ENCODE results near the gene WBP2. TPM values are rescaled to one million over a fixed set of nuclear protein-coding genes. Genes with fewer than 3 reads are reported as not detected.

Gene WBP2
- total and polyA plus RNA-seq, 2 of the 13 experiments (the other 11 are each of a cell fraction or from before 2014, with no cell fraction given) = 29.2 to 29.5 TPM

- TF ChIP-seq ZNF687 (CRISPR knock-in tag; IDR thresholded peaks at IDR 0.05) (peak; percentile 96), ZBTB4 (CRISPR knock-in tag; IDR thresholded peaks at IDR 0.05; ENCODE audit: borderline replicate concordance) (peak; percentile 95), AHDC1 (CRISPR knock-in tag; IDR thresholded peaks at IDR 0.05; ENCODE audit: borderline replicate concordance) (peak; percentile 63; the same call in 1 of the 2 replicates), FOSL1 (CRISPR knock-in tag; IDR thresholded peaks at IDR 0.05; ENCODE audit: borderline replicate concordance) (0 out of 2 replicates have a peak, but pooled peaks have one; percentile 34), FOXP1 (IDR thresholded peaks at IDR 0.05) (peak; percentile 84), FOXP1 (CRISPR knock-in tag; IDR thresholded peaks at IDR 0.05) (peak; percentile 83), FLYWCH1 (CRISPR knock-in tag; IDR thresholded peaks at IDR 0.05) (no peak), ZNF839 (CRISPR knock-in tag; IDR thresholded peaks at IDR 0.05; ENCODE audit: borderline replicate concordance) (no peak), ZNF430 (CRISPR knock-in tag; IDR thresholded peaks at IDR 0.05) (peak; percentile 69; the same call in 1 of the 2 replicates), ZNF556 (CRISPR knock-in tag; IDR thresholded peaks at IDR 0.05; ENCODE audit: borderline replicate concordance) (peak; percentile 38; the same call in 1 of the 2 replicates), CBX2 (IDR thresholded peaks at IDR 0.05; ENCODE audit: low read depth, low read length) (no peak), CBX2 (CRISPR knock-in tag; IDR thresholded peaks at IDR 0.05; ENCODE audit: low read depth) (no peak), DMTF1 (CRISPR knock-in tag; IDR thresholded peaks at IDR 0.05) (no peak; the same call in 1 of the 2 replicates)
Measured at GRCh38 chr17:75855310-75856061, at the start of gene WBP2 (continued).

Data from HepG2 (cell line).